HG03060 (cell line): ENCODE measurements around the gene KRT33A.

Source experiments
- ATAC-seq: cut with Tn5 transposase; IDR thresholded peaks from one replicate; pipeline ENCODE4 v1.9.1; 2021; ENCODE audit warnings: low read depth, moderate number of reproducible peaks; ENCODE audit not compliant: unreplicated experiment

The KRT33A gene

DNA sequence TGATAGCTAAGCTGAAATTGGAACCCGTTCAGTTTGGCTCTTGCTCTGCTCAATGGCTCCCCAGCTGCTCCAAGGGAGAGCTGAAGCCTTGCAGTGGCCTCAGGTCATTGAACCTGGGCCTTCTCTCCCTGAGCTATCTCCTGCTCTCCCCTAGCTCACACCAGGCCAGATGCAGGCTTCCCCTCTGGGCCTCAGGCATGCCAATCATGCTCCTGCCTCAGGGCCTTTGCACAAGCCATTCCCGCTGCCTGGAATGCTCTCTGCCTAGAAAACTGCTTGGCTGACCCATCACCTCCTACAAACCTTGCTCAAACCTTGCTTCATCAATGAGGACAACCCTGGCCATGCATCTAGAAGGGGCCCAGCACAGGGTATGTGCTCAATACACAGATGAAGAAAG lies 18.4 kb downstream of the KRT33A start:
- ATAC-seq: no peak

DNA sequence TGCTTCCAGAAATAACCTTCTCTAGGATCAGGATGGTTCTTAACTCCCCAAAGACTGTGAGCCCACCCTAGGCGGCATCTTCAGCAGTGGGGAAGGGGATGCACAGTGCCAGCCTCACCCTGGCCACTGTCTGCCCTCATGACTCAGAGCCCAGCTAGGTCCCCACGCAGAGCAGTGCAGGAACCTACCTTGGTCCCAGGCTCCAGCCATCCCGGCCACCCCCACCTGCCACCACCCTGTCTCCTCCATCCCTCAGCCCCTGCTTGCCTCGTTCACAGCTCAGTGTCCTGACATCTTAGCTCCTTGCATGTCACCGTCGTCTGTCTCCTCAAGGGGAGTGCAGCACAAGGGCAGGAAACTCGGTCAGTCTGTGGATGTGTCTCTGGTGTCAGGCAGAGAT lies 19.0 kb downstream of the KRT33A start:
- ATAC-seq: no peak

DNA sequence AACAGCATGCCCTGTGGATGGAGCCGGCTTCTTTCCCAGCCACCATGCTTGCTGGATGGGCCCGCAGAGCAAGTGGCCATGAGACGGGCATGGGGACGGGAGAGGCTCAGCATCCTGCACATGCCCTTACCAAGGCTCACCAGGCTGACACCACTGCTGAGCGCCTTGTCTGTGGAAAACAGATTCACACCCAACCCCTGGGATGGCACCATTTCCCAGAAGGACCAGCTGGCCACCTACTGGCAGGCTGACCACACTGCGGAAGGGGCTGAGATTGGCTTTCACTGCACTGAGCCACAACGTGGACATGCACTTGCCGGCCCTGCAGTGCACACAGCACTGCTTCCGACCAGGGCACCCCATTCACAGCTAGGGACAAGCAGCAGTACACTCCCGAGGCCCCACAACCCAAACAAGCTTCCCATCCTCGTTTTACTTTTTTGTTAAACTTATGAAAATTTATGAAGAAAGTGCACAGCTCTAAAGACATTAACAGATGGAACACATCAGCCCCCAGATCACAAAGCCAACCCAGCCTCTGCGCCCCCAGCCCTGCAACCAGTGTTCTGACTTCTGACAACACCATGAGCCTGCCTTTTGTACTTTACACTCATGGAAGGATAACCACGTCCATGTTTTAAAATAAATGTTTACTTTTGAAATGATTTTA lies 21.2 kb downstream of the KRT33A start:
- no peak for ATAC-seq

DNA sequence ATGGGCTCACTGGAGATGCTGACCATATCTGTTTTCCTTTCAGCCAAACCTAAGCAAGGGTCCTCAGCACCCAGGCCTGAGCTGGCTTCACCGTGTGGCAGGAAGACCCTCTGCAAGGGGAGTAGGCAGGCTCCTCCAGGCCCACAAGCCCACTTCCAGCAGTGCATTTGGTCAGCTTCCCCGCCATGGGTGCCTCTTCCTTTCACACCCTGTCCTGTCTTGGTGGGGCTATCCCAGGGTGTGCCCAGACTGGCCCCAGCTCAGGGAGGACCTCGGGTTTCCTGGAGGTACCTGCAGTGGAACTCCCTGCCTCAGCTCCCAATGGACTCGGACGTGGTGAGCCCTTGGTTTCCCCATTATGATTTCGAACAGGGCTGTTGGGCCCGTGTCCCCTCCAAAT lies 22.4 kb downstream of the KRT33A start:
- no peak for ATAC-seq

DNA sequence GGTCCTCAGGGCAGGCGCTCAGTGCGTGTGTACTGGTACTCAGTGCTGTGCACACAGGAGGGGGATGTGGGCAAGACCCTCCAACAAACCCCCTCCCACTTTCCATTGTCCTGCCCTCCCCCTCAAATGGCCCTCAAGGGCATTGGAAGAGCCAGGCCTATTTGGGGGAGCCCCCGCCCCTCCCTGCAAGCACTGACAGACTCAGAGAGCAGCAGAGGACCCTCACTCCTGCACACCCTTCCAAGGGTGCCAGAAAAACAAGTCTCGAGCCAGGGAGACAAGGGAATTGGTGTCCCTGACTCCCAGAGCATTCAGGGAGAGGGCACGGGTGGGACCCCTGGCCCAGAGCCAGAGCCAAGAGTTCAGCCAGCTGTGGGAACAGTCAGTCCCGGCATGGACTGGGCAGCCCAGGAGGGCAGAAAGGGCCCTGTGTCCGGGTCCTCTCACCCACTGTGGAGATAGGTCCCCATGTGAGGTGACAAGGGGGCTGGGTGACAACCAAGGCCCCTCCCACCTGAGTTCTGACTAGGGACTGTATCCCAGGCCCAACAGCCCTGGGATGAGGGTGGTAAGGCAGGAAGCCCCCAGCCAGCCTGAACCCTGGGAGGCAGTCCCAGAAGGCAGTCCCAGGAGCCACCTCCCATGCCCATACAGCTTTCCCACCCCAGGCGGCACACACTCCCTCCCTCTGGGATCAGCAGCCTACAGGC lies 23.1 kb downstream of the KRT33A start:
- ATAC-seq: no peak

DNA sequence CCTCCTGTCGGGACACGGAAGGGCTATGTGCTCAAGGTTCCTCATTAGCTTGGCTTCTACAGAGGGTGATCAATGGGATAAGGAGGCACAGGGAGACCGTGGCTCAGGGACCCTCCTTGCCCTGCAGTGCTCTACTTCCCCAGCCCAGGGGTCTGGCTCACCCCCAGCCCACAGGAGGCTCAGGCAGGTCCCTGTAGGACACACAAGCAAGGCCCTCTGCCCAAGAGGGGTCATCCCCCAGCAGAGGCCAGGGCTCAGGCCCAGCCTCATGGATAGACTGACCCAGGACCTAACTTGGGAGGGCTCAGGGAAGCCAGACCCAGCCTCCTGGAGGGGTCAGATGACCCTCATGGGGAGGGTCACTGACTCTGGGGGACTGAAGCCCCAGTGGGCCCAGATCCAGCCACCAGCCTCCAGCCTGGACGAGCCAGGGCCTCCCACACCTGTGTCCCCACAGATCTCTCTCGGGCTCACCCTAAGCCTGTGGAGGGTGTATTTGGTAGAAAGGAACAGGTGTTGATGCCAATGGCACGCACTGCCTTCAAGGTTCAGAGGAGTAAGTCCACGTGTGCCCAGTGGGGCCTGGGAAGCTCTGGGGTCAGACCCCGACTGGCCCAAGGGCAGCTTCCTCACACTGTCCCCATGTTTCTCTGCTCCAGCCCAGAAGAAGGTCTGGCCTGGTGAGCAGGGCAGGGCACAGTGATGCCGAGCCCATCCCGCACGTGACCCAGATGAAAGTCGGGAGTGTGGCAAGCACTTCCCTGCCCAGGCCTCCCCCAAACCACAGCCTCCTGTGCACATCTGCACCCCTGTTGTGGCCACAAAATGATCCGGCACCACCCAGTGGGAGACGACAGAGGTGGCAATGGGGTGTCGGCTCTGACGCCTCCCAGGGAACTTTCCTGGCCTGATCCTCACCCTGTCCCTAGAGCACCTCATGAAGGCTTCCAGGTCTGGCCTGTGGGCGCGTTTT lies 24.2 kb downstream of the KRT33A start:
- no peak for ATAC-seq

DNA sequence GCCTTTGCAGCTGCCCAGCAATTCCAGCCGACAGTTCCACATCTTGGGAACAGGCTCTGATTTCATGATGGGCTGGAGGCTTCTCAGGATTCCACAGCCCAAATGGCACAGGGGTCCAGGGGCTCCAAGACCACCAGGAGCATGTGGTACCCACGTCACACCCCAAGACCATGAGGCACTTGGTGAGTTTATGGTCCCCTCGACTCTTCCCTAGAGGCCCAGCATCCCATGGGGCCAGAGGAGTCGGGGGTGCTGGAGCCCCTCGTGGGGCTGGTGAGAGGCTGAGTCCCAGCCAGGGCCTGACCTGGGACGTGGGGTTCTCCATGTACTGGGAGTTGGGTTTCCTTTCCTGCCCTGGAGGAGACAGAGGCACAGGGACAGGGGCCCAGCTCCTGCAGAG lies 25.0 kb downstream of the KRT33A start:
- ATAC-seq: no peak

DNA sequence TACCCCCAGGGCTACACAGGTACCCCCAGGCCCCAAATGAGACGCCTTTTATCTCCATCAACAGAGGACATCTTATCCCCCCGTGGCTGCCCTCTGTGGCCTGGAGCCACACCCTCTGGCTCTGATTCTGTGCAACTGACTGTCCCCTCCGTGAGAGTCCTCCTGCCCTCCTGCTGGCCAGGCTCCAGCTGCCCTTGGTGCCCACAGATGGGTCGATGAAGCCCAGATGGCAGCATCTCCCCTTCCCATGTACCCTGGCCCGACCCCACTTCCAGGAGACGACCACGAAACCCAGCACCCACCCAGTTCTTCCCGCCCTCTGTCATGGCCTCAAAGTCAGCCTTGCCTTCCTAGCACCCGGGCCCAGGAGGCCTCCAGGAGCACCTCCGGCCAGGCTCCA lies 25.5 kb downstream of the KRT33A start:
- ATAC-seq: no peak

DNA sequence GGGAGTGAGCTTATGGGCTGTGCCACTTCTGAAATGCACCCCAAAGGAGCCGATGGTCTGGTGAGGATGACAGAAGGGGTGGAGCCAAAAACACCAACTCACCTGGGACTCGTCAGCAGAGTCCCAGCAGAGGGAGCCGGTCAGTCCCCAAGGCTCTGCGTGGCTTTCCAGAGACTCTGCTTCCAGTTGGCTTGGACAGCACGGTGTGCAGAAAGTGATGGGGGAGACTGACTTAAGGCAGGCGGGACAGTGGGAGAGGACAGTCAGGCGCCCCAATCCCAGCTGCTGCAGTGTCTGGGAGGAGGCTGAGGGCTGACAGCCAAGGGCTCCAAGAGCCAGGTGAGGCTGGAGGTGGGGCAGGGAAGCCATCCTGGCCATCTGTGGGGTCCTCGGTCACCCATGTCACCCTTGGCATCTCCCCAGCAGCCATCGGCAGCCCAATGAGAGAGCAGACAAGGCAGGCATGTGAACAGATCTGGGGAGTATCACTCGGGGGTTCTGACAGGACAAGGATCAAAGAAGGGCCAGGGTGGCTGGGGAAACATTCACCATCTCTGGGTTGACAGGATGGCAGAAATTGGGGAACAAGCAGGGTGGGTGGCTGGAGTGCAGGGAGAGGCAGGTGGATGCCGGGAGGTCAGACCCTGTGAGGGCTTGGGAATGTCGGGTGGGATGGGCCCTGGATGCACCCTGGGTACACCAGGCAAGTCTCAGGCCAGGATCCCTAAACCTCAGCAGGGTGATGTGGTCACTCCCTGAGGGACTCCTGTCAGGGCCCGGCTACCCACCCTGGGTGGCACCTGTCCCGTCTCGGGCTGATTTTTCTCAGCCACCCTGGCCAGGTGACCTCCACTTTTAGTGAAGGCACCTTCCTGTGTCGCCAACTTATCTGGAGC lies 26.2 kb downstream of the KRT33A start:
- no peak for ATAC-seq

DNA sequence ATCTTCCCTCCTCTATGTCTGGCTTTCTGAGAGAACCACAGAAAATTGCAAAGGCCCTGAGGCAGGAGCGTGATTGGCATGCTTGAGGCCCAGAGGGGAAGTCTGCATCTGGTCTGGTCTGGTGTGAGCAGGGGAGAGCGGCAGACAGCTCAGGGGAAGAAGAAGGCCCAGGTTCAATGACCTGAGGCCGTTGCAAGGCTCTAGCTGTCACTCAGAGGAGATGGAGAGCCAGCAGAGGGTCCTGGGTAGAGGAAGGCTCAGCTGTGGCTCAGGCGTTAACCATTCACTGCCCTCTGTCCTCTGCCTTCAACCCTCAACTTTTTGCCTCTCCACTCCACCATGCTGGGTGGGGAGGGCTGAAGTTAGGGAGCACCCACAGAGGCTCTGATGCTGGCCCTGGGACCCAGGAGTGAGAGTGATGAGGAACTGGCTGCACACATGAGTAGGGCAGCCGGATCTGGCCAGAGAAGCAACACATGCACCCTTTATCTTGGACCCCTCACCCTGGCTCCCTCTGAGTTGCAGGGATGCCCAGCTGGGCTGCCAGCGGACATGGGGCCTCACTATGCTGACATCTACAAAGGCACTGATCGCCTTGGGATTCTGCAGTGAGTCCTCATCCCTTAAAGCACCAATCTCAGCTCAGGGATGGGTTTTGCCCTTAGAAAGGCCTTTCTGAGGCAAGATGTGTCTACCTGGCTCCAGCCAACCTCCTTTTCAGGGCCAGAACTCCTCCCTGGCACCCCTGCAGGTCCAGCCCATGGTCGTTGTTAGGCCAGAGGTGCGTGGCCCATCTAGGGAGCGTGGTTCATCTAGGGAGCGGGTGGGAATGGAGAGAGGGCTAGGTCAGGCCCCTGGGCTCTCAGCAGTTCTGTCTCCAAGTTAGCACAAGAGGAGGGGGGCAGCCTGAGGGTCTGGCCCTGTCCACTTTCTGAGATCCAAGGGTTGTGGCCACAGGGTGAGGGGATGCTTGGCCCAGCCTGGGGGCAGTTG lies 27.4 kb downstream of the KRT33A start:
- no peak for ATAC-seq

DNA sequence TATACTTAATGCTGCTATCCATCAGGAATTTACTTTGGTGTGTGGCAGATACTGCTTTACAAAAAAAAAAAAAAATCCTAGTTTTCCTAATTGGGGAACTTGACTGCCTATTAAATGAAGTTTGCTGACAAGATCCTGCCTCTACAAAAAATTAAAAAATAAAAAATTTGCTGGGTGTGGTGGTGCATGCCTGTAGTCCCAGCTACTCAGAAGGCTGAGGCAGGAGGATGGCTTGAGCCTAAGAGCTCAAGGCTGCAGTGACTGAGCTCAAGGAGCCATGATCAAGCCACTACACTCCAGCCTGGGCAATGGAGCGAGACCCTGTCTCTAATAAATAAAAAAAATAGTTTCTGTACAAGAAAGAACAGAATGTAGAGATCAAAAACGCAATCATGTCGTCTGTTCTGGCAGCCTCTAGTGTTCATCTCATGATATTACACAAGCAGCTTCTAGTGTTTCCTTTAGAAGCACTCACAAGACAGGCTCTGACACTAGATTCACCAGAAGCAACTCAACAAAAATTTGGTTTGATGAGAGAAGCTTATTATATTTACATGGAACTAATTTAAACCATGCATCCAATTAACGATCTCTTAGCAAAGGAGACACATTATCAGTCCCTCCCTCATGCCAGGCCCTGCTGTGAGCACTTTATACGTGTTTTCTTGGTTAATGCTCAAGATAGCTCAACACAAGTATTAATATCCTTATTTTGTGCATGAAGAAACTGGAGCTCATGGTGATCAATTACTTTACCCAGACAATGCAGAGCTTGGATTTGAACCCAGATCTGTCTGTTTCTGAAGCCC lies 28.3 kb downstream of the KRT33A start:
- no peak for ATAC-seq

DNA sequence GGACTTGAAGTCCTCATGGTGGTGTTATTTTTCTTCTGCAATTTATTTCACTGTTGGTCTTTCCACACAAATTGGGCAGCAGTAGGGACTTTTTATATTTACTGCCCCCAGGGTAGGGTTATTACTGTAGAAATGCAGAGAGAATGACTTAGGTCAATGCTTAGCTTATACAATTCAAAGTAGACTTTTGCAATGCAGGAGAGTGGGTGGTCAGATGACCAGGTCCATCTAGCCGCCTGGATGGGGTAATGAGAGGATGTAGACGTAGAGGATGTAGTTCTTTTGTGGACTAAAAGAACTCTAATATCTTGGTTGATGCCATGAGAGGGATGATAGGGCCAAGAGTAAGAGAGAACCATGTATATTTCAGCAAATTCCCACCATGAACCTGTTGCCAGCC lies 32.4 kb downstream of the KRT33A start:
- no peak for ATAC-seq

DNA sequence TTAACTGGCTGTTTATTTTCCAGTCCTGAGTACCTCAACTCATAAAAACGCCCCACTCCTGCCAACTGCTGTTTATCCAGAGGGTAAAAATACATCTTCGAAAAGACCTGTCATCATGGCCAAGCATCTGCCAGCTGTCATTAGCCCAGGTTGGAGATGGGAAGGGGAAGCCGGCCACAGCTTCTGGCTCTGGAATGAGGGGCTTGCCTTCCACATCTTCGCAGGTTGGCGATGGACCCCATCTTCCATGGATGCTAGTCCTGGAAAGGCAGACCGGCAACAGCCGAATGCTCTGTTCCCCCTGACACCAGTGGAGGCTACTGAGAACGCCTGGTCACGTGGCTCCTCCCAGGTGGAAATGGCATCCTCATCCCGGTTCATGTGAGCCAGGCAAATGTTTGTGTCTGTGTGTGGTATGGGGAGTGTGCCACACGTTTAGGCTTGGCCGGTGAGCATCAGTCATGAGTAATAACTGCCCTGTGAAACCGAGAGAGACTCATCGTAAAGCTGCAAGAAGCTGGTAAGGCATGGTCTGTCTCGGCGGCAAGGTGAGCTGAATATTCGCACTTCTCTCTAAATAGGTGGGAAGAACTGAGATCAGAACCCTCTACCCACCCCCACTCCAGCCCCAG lies 34.7 kb downstream of the KRT33A start:
- no peak for ATAC-seq

DNA sequence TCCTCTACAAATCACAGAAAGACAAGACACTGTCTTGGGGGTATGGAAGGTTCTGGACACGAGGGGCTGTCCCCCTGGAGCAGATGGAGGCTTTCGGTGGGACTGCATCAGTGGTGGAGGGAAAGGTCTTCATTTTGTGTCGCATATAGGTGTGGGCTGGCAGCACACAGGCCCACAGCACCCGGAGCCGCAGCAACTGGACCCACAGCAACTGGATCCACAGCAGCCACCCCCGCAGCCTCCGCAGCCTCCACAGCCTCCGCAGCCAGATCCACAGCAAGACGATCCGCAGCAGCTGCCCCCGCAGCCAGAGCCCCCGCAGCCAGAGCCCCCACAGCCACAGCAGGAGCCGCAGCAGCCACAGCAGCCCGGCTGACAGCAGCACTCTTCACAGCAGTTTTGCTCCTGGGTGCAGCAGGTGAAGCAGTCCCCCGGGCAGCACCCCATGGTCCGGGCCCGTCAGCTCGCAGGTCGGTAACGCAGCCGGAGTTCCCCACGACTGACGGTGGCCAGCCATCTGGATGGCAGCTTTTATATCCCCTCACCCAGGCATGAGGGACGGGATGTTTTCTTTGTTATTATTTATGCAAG lies 35.3 kb downstream of the KRT33A start, which contains the start of gene KRTAP17-1:
Gene KRTAP17-1, minus strand, starts transcription at position 507 of the 591 bp plus-strand sequence. Its CDS starts 60 bp downstream, at position 447.
- ATAC-seq: no peak

DNA sequence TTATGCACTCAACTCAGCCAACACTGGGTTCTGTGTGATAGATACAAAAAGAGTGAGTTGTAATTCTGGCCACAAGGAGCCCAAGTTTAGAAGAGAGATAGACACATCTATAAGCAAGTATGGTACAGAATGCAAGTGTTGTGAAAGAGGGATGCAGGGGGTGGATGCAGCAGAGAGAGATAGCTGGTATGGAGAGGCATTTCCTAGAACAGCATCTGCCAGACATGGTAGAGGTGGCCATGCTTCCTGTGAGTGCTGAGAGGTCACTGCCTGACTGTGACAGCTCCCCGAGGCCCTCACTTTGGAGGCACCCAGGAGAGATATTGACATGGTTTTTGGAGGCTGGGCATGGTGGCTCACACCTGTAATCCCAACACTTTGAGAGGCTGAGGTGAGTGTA lies 39.5 kb downstream of the KRT33A start:
- no peak for ATAC-seq

DNA sequence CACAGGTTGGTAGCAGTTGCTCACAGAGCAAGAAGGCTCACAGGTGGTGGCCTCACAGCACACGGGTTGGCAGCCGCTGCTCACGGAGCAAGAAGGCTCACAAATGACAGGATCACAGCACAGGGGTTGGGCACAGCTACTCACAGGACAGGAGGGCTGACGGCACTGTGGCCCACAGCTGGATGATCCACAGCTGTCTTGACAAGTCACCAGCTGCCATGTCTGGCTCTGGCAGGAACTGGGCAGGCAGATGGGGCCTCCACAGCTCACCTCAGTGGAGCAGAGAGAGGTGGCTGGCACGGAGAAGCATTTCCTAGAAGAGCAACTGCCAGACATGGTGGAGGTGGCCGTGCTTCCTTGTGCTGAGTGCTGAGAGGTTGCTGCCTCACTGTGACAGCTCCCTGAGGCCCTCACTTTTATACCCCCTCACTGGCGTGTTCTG lies 41.7 kb downstream of the KRT33A start, which contains the start of gene KRTAP16-1:
Gene KRTAP16-1, minus strand, starts transcription at position 392 of the 442 bp plus-strand sequence. Its CDS starts 56 bp downstream, at position 336.
- no peak for ATAC-seq
